GM12873 (cell line): ENCODE results near the gene C1QL2.

Source experiments
- TF ChIP-seq, protein P1 (sequence below): IDR thresholded peaks from 2 replicates; pipeline ENCODE4 v1.5.1; 2012; ENCODE audit warnings: low read depth, mild to moderate bottlenecking, moderate library complexity, low read length, control low read depth; ENCODE audit not compliant: insufficient read depth; ENCODE audit errors: missing control alignments

The C1QL2 gene

DNA sequence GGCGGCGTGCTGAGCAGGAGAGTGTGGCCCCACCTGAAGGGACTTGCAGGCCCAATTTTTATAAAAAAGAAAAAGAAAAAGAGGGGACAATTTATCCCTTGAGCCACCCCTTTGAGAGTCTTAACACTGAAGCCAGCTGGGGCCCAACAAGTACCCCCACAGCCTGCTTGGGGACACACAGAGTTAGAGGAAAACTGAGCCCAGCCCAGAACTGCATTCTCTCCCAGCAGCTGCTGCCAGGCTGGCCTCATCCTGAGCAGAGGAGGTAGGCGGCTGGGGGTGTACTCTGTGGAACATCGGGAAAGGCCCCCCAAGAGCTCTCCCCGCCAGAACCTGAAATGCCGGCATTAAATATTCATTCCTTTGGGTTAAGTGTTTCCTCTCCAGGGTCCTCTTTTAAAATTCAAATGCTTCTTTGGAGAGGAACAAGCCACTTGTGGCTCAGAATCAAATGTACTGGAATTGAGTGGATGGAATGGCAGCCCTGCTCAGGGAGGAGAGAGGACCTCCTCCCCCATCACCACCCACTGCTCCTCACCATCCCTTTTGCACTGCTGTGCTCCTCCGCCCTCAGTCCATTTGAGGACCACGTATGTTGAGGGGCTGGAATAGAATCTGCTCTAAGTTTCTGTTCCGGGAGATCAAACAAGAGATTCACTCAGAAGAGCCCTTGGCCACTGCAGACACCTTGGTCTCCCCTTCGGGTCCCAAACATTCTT, 45.6 kb downstream of the C1QL2 start:
- TF ChIP-seq, protein P1, sequence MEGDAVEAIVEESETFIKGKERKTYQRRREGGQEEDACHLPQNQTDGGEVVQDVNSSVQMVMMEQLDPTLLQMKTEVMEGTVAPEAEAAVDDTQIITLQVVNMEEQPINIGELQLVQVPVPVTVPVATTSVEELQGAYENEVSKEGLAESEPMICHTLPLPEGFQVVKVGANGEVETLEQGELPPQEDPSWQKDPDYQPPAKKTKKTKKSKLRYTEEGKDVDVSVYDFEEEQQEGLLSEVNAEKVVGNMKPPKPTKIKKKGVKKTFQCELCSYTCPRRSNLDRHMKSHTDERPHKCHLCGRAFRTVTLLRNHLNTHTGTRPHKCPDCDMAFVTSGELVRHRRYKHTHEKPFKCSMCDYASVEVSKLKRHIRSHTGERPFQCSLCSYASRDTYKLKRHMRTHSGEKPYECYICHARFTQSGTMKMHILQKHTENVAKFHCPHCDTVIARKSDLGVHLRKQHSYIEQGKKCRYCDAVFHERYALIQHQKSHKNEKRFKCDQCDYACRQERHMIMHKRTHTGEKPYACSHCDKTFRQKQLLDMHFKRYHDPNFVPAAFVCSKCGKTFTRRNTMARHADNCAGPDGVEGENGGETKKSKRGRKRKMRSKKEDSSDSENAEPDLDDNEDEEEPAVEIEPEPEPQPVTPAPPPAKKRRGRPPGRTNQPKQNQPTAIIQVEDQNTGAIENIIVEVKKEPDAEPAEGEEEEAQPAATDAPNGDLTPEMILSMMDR = no peak

DNA sequence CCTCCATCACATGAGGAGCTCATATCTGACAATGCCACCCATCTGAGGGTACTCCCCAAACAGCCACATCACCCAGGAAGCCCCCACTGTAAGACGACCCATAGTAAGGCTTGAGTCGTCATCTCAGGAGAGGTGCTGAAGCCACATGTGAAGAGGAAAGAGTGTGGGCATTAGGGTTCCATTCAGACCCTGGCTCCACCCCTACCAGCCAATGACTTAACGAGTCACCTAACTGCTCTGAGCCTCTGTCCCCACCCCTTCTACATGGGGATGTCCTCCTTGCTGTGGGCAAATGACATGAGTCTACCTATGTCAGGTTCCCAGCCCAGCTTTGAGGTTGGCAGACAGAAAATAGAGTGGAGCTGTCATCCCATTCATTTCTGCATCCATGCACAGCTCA, 46.3 kb downstream of the C1QL2 start:
- TF ChIP-seq, protein P1 = no peak

DNA sequence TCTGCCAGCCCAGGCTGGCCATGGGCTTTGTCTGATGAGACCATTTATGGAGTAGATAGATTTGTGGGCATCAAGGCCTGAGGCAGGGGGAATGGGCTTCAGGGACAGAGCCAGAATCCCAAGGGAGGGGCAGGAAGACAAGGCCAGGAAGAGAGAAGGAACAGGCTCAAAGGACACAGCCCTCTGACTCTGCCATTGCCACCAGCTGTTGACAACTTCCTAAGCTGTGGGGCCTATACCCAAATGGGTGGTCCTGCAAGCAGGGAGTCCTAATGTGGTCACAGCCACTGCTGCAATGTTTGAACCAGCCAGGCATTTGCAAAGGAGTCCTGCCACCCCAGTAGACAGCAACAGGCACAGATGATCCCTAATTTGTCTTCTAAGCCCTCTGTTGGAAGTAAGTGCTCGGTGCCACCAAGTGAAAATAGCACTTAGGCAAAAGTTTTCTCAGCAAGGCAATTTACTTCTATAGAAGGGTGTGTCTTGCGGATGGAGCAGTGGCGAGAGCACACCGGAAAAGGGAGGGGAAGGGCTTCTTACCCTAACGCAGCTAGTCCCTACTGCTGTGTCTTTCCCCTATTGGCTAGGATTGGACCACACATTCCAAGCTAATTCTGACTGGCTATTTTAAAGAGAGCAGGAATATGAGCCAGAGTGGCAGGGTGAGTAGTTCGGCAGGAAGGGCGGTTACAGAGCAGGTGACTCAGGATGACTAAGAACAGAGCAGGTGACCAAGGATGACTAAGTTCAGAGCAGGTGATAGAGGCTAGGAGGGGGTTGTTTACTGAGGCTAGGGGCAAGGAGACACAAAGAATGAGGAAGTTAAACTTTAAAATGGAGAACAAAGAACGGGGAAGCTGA, 47.2 kb downstream of the C1QL2 start:
- TF ChIP-seq, protein P1 = no peak

GRCh38 chr2:119109866-119110265, 48.7 kb downstream of the C1QL2 start:
- TF ChIP-seq, protein P1 = no peak

- TF ChIP-seq, protein P1 = no peak
These were observed 50.4 kb downstream of the C1QL2 start for GRCh38 chr2:119108186-119108585.

DNA sequence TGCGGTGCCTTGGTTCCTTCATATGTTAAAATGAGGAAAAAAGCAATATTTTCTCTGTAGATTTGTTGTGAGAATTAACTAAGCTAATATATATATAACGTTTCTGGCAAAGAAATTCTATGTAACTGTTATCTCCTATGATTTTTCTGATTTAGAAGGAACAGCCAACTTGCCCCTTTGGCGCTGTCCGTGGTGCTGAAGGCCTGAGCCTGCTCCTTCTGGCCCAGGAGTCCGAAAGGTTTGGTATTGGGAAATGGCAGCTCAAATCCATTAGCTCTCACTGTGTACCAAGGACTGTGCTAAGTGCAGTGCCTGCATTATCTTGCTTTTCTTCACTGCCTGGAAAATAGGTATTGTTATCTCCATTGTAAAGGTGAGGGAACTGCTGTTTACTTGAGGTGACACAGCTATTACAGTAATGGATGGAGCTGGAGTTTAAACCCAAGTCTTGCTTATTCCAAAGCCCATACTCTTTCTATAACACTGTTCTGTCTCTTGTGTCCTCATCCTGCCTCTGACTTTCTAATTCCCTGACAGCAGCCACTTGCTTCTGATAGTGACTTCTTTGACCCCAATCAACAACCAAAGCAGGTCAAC, 52.2 kb downstream of the C1QL2 start:
- TF ChIP-seq, protein P1 = no peak
